ENCODE results near the gene FZR1.
"Not testable (repeated sequence)": the region's sequence is repeated elsewhere in the genome, so short reads cannot be mapped to it uniquely, and the experiment has no call there.

The FZR1 gene

DNA sequence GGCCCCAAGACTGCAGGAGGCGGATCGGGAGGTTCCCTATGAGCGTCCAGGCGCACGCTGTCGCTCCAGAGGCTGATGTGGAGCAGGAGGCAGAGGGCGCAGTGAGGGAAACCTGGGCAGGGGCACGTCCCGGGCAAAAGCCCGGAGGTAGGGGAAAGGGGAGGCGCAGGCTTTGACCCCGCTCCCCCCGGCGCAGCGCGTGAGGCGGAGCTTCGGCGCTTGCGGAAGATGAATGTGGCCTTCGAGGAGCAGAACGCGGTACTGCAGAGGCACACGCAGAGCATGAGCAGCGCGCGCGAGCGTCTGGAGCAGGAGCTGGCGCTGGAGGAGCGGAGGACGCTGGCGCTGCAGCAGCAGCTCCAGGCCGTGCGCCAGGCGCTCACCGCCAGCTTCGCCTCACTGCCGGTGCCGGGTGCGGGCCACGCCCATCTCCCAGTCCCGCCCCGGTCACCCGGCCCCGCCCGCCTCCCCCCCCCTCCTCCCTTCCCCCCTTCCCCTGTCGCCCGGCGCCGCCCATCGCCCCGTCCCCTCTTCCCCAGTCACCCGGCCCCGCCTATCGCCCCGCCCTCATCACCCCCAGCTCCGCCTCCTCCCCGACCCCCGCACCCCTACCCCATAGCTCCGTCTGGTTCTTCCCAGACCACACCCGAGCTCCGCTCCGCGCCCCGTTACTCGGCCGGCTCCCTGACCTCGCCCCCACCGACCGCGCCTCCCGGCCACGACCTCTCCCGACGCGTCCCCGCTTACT, 70.8 kb downstream of the FZR1 start:
- DNase-seq = no peak

DNA sequence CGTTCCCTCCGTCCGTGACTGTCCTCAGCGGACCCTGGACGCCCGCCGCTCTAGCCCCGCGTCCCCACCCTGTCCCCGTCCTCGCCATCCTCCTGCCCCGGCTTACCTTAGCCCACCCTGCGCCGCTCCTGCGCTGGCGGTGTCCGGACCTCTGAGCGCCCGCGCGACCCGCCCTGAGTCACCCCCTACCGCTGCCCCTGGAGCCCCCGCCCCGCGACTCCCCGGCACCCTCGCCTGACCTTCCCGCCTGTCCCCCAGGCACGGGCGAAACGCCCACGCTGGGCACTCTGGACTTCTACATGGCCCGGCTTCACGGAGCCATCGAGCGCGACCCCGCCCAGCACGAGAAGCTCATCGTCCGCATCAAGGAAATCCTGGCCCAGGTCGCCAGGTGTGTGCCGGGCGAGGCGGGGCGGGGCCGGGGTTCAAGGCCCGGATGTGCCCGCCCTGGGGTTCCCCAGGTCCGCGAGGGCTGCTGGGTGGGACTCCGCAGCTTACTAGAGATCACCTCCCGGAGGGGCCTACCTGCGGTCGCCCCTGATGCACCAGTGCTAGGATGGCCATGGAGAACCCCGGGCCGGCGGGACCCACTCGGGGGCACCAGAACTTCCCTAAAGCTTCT, 71.7 kb downstream of the FZR1 start:
- no peak for DNase-seq

DNA sequence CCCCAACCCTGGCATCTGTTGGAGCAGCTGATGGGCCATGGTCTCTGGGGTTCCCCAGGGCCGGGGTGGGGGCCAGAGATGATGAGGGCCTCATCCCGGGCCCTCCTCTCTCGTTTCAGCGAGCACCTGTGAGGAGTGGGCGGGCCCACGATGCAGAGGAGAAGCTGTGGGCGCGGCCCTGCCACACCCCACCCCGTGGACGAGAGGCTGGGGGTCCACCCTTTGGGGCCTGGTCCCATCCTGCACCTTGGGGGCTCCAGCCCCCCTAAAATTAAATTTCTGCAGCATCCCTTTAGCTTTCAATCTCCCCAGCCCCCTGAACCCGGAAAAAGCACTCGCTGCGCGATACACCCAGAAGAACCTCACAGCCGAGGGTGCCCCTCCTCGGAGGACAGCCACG, 72.3 kb downstream of the FZR1 start:
- no peak for DNase-seq

DNA sequence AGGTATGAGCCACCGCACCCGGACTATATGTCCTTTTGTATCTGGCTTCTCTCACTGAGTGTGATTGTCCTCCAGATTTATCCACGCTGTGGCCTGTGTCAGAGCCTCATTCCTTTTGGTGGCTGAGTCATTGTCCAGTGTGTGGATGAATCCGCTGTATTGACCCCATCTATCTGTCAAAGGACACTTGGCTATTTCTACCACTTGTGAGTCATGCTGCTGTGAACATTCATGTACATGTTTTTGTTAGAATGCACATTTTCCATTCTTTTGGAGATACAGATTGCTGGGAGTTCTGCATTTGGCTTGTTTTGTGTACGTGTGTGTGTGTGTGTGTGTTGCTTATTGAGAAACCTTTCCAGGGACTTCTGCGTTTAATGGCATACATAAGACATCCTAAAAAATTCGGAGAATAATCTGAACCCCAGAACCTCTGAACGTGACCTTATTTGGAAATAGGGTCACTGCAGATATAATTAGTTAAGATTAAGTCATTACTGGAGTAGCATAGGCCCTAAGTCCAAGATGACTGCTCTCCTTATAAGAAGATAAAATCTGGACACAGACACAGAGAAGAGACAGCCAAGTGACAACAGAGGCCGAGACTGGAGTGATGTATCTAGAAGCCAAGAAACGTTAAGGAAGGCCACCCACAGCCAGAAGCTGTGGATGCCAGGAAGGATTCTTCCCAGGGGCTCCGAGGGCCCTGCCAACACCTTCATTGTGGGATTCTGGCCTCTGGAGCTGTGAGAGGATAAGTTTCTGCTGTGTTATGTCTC, 74.2 kb downstream of the FZR1 start:
- no peak for DNase-seq

DNA sequence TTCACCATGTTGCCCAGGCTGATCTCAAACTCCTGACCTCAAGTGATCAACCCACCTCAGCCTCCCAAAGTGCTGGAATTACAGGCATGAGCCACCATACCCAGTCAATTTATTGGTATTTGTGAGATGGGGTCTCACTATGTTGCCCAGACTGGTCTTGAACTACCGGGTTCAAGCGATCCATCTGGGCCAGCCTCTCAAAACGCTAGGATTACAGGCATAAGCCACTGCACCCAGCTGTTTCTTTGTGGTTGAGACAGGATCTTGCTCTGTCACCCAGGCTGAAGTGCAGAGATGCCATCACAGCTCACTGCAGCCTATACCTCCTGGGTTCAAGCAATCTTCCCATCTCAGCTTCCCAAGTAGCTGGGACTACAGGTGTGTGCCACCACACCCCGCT, 75.7 kb downstream of the FZR1 start:
- not testable (repeated sequence) for DNase-seq

DNA sequence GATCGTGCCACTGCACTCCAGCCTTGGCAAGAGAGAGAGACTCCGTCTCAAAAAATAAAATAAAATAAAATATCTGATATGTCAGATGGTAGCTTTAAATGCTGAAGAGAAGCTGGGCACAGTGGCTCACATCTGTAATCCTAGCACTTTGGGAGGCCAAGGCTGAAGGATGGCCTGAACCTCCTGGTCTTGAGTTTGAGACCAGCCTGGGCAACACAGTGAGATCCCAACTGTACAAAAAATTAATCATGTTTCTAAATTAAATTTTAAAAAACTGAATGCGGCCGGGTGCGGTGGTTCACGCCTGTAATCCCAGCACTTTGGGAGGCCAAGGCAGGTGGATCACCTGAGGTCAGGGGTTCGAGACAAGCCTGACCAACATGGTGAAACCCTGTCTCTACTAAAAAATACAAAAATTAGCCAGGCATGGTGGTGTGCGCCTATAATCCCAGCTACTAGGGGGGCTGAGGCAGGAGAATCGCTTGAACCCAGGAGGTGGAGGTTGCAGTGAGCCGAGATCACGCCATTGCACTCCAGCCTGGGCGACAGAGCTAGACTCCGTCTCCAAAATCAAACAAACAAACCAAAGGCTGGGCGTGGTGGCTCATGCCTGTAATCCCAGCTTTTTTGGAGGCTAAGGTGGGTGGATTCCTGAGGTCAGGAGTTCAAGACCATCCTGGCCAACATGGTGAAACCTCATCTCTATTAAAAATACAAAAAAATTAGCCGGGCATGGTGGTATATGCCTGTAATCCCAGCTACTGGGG, 78.1 kb downstream of the FZR1 start:
- not testable (repeated sequence) for DNase-seq

DNA sequence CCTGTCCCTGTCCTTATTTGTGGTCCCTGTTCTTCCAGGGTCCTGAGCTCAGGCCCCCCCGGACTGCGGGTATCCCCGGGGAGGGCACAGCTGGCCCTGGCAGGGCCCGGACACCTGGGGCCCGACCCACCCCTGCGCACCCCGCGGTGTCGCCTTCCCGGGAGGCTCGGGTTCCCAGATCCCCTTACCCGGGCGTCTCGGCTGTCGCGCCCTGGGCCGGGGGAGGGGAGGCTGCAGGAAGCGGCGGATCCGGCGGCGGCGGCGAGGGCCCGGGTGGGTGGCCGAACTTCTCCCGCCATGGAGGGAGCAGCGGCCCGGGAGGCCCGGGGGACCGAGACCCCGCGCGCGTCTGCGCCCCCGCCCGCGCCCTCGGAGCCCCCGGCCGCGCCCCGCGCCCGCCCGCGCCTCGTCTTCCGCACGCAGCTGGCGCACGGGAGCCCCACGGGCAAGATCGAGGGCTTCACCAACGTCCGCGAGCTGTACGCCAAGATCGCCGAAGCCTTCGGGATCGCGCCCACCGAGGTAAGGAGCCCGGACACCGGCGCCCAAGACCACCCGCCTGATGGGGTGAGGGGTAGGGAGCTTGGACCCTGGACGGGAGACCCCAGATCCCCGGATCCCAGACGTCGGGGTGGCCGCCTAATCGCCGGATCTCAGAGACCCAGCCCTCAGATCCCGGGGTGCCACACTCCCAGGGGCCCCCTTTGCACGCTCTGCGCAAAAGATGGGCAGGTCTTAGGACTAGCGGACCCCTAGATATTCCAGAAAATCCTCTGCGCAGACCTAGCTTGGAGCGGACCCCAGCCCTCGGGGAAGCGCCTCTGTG, 79.4 kb downstream of the FZR1 start, which contains the start of gene GIPC3:
Gene GIPC3, plus strand, starts transcription at position 178 of the 826 bp plus-strand sequence. Its CDS starts 120 bp downstream, at position 298.
- DNase-seq = no peak

DNA sequence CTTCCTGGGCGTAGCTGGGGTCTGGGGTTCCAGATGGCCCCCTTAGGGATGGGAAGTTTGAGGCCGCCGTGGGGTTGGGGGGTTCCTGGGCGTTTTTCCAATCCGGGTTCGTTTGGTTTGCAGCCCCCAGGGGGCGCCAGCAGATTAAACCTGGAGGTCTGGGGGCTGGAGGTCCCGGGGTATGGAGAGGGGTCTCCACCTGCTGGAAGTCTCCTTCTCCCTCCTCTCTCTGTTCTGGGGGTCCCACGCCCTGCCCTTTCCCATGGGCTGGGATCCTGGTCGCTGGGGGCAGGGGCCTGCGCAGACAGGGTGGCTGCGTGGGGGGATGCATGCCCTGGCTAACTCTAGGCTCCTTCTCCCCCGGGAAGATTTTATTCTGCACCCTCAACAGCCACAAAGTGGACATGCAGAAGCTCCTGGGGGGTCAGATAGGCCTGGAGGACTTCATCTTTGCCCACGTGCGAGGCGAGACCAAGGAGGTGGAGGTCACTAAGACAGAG, 80.1 kb downstream of the FZR1 start:
- no peak for DNase-seq

DNA sequence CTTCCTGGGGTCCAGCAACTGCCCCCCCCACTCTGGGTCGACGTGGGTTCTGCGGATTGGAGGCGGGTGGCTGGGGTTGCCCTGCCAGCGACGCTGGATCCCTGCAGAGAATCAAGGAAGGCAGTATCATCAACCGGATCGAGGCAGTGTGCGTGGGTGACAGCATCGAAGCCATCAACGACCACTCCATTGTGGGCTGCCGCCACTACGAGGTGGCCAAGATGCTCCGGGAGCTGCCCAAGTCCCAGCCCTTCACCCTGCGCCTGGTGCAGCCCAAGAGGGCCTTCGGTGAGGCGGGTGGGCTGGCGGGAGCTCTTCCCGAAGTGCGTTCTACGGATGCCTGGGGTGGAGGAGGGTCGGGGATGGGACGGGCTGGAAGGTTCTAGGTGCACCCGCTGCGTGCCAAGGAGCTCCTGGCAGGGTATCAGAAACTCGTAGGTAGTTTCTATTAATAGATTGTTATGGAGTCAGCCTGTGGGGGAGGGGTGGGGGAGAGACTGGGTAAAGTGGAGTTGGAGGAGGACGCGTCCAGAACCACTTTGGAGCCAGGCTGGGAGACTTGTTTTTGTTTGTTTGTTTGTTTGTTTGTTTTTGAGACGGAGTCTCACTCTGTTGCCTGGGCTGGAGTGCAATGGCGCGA, 80.7 kb downstream of the FZR1 start:
- no peak for DNase-seq

All from NCI-H1048 (cell line).